LNCaP clone FGC (cell line): Measurements from ENCODE around the gene FAM3A.
A peak's percentile ranks its signal among the peaks of the same experiment; 100 is the strongest.

Experiments
- DNase-seq: peaks from one replicate; pipeline ENCODE4 v3.0.0-alpha.2; 2011; ENCODE audit warnings: low read depth
- H3K4me3 ChIP-seq: 2 replicates; pipeline ENCODE4 v1.5.1; 2011; ENCODE audit warnings: mild to moderate bottlenecking, low read depth, low read length, control low read depth
- CTCF ChIP-seq: IDR thresholded peaks from 2 replicates; pipeline ENCODE4 v1.5.1; 2012; ENCODE audit warnings: mild to moderate bottlenecking; ENCODE audit not compliant: control insufficient read depth, insufficient read depth; ENCODE audit errors: extremely low read depth

FAM3A gene

GRCh38 chrX:154526901-154527675 lies 11.1 kb upstream of the FAM3A start:
- H3K4me3 ChIP-seq: peak overlapping the region; percentile 1; the same call in 1 of the 2 replicates
- DNase-seq: no peak
- TF ChIP-seq CTCF: peak; percentile 59

- no peak for DNase-seq
- TF ChIP-seq CTCF: no peak
These were observed 9.8 kb upstream of the FAM3A start for GRCh38 chrX:154525606-154526490.

GRCh38 chrX:154519389-154519788 lies 3.4 kb upstream of the FAM3A start:
- no peak for DNase-seq
- no peak for TF ChIP-seq CTCF
- no peak overlapping the region for H3K4me3 ChIP-seq

More at GRCh38 chrX:154525606-154526490, 9.8 kb upstream of the FAM3A start:
- no peak overlapping the region for H3K4me3 ChIP-seq

- no peak overlapping the region; the same call in 1 of the 2 replicates for H3K4me3 ChIP-seq
- DNase-seq: no peak
- no peak for TF ChIP-seq CTCF
These were observed 1.2 kb upstream of the FAM3A start for GRCh38 chrX:154517101-154517781.

- no peak for DNase-seq
- H3K4me3 ChIP-seq: peak overlapping the region; percentile 56
These were observed 646 bp upstream of the FAM3A start for GRCh38 chrX:154516656-154517100.

More at GRCh38 chrX:154516656-154517100, 646 bp upstream of the FAM3A start:
- no peak for TF ChIP-seq CTCF
